GM18520 (cell line): Measurements from ENCODE around the gene SRGAP2B.
A peak's percentile ranks its signal among the peaks of the same experiment; 100 is the strongest.
"Not testable (repeated sequence)": the region's sequence is repeated elsewhere in the genome, so short reads cannot be mapped to it uniquely, and the experiment has no call there.

Experiments
- ATAC-seq: cut with Tn5 transposase; IDR thresholded peaks from one replicate; pipeline ENCODE4 v1.9.1; 2021; ENCODE audit not compliant: unreplicated experiment

The SRGAP2B gene

GRCh38 chr1:144913977-144914734 is 181.0 kb downstream of the SRGAP2B start:
- peak; percentile 59 for ATAC-seq

GRCh38 chr1:144913458-144913857 is 181.7 kb downstream of the SRGAP2B start:
- not testable (repeated sequence) for ATAC-seq

GRCh38 chr1:144910729-144911128 is 184.4 kb downstream of the SRGAP2B start:
- ATAC-seq: not testable (repeated sequence)

GRCh38 chr1:144900841-144901240 is 194.3 kb downstream of the SRGAP2B start:
- not testable (repeated sequence) for ATAC-seq

- not testable (repeated sequence) for ATAC-seq
These were observed 200.5 kb downstream of the SRGAP2B start for GRCh38 chr1:144894454-144895201.

- ATAC-seq: not testable (repeated sequence)
These were observed 201.3 kb downstream of the SRGAP2B start for GRCh38 chr1:144893710-144894438.

- not testable (repeated sequence) for ATAC-seq
These were observed 202.1 kb downstream of the SRGAP2B start for GRCh38 chr1:144893062-144893461.

- not testable (repeated sequence) for ATAC-seq
These were observed 205.5 kb downstream of the SRGAP2B start for GRCh38 chr1:144889450-144890115.

GRCh38 chr1:144883022-144883421 is 212.1 kb downstream of the SRGAP2B start:
- not testable (repeated sequence) for ATAC-seq

GRCh38 chr1:144882343-144882742 is 212.8 kb downstream of the SRGAP2B start:
- ATAC-seq: not testable (repeated sequence)

GRCh38 chr1:144858607-144859006 is 236.5 kb downstream of the SRGAP2B start:
- ATAC-seq: not testable (repeated sequence)
